Gastroesophageal sphincter (tissue), 4 donors: ENCODE data around the gene CFAP107. TPM values are rescaled to one million over a fixed set of nuclear protein-coding genes. Genes with fewer than 3 reads are reported as not detected.
A peak's percentile ranks its signal among the peaks of the same experiment; 100 is the strongest.
"Not testable (repeated sequence)": the region's sequence is repeated elsewhere in the genome, so short reads cannot be mapped to it uniquely, and the experiment has no call there.

Experiments
- ATAC-seq: fragments of 150-250 bp; one replicate; pipeline ENCODE4 v1.9.1; 2016; ENCODE audit warnings: mild to moderate bottlenecking, moderate library complexity
- H3K27ac ChIP-seq, 4 donors: fragments of 200-600 bp; sonication (generic) in 3 of 4; 1 replicate in 3 of 4; 2 replicates in 1 of 4; pipeline ENCODE4 v1.5.1; 2016 to 2019
- H3K27me3 ChIP-seq: fragments of 200-600 bp; sonication (generic); one replicate; pipeline ENCODE4 v1.5.1; 2019
- H3K36me3 ChIP-seq, 2 donors: fragments of 200-600 bp; sonication (generic); one replicate each; pipeline ENCODE4 v1.5.1; 2019; ENCODE audit warnings: control low read depth in 1 of 2
- H3K4me1 ChIP-seq, 3 donors: fragments of 200-600 bp; sonication (generic); 1 replicate in 2 of 3; 2 replicates in 1 of 3; pipeline ENCODE4 v1.5.1; 2016 to 2019; ENCODE audit warnings: control low read depth in 2 of 3
- H3K4me3 ChIP-seq, 2 donors: fragments of 200-600 bp; sonication (generic); one replicate each; pipeline ENCODE4 v1.5.1; 2019; ENCODE audit warnings: mild to moderate bottlenecking in 1 of 2, moderate library complexity in 1 of 2
- H3K9me3 ChIP-seq, 3 donors: fragments of 200-600 bp; sonication (generic); one replicate each; pipeline ENCODE4 v1.5.1; 2017 to 2019; ENCODE audit warnings: control low read depth in 2 of 3
- CTCF ChIP-seq, 4 experiments: fragments of 200-600 bp in 2 of 4; fragments of 450-650 bp in 2 of 4; sonication (generic) in 1 of 4; IDR thresholded peaks; one replicate each; pipeline ENCODE4 v1.5.1; 2017 to 2019; ENCODE audit warnings: antibody characterized with exemption in 4 of 4, mild to moderate bottlenecking in 2 of 4, moderate library complexity in 2 of 4
- EP300 ChIP-seq: sonication (generic); formaldehyde crosslinking; IDR thresholded peaks from one replicate; pipeline ENCODE4 v1.6.1; 2017; ENCODE audit warnings: antibody characterized with exemption, mild to moderate bottlenecking
- POLR2A ChIP-seq, 2 donors: fragments of 450-650 bp; IDR thresholded peaks; one replicate each; pipeline ENCODE4 v1.6.1; 2017; ENCODE audit warnings: antibody characterized with exemption in 2 of 2, mild to moderate bottlenecking in 2 of 2, moderate library complexity in 1 of 2
- POLR2AphosphoS5 ChIP-seq: sonication (generic); formaldehyde crosslinking; IDR thresholded peaks from one replicate; pipeline ENCODE4 v1.6.1; 2017; ENCODE audit warnings: antibody characterized with exemption
- WGBS, 2 donors: methylation state at CpG; one replicate each; pipeline ENCODE4 v1.1.5; 2018; ENCODE audit warnings: low coverage in 1 of 2; 5-methylcytosine and 5-hydroxymethylcytosine counted together
- total RNA-seq, 4 donors: library from RNA; depleted of rRNA; stranded (reverse); fragments of >200 nt; gene quantifications; one replicate each; pipeline ENCODE4 v1.1.0, GENCODE V29; 2016

The CFAP107 gene
- total RNA-seq, 4 donors from 2014 or later: not detected

GRCh38 chr1:12712929-12713328 is 33.1 kb upstream of the CFAP107 start:
- TF ChIP-seq POLR2AphosphoS5 (no peak), EP300 (no peak), CTCF (IDR thresholded peaks at IDR 0.05) (no peak), POLR2A (IDR thresholded peaks at IDR 0.05) (no peak)
- WGBS, 2 donors: 100% methylated on average over 1 to 4 of the region's 8 CpGs
- ATAC-seq: no peak
- Histone ChIP-seq H3K27me3 (peaks cover 10% of the 10 kb centered on the region), H3K27ac (no peak overlapping the region), H3K36me3 (no peaks in the 10 kb centered on the region), H3K4me1 (no peaks in the 10 kb centered on the region), H3K9me3 (no peaks in the 10 kb centered on the region), H3K4me3 (no peak overlapping the region)

GRCh38 chr1:12713651-12714050 is 32.3 kb upstream of the CFAP107 start:
- not testable (repeated sequence) for ATAC-seq, H3K4me3 ChIP-seq, H3K4me1 ChIP-seq, H3K27me3 ChIP-seq, H3K27ac ChIP-seq, H3K36me3 ChIP-seq, H3K9me3 ChIP-seq
- WGBS, 2 donors: 77 to 100% methylated on average over 1 to 5 of the region's 5 CpGs

- Histone ChIP-seq H3K27ac (no peak overlapping the region), H3K27me3 (peaks cover 17% of the 10 kb centered on the region), H3K9me3 (no peaks in the 10 kb centered on the region), H3K4me3 (no peak overlapping the region), H3K36me3 (no peaks in the 10 kb centered on the region), H3K4me1 (no peaks in the 10 kb centered on the region)
- ATAC-seq: peak; percentile 51
- TF ChIP-seq CTCF (IDR thresholded peaks at IDR 0.05): no peak
- TF ChIP-seq POLR2AphosphoS5: no peak
- no peak for TF ChIP-seq EP300
- no peak for TF ChIP-seq POLR2A (IDR thresholded peaks at IDR 0.05)
- WGBS, 2 donors: 56 to 83% methylated on average over 2 of the region's 3 CpGs
These were observed 31.1 kb upstream of the CFAP107 start for GRCh38 chr1:12714710-12715475.

- no peaks in the 10 kb centered on the region for H3K4me1 ChIP-seq
- H3K4me3 ChIP-seq: no peak within 1 kb of the TSS
- TF ChIP-seq EP300 (no peak), POLR2AphosphoS5 (no peak), POLR2A (IDR thresholded peaks at IDR 0.05) (no peak), CTCF (IDR thresholded peaks at IDR 0.05) (no peak)
- no peak within 1 kb of the TSS for H3K27ac ChIP-seq
- H3K27me3 ChIP-seq: peaks cover 24% of the 10 kb centered on the region
- 60 to 73% methylated on average over 1 to 3 of the region's 8 CpGs for WGBS, 2 donors
- ATAC-seq: no peak
- no peaks in the 10 kb centered on the region for H3K36me3 ChIP-seq
- no peaks in the 10 kb centered on the region for H3K9me3 ChIP-seq
These were observed 30.0 kb upstream of the CFAP107 start, which contains the start of gene AADACL3 for GRCh38 chr1:12715896-12716437. AADACL3 (plus strand) TSS chr1:12716110; CDS start chr1:12716177, 67 bp downstream.

GRCh38 chr1:12717301-12717838 is 28.6 kb upstream of the CFAP107 start:
- no peaks in the 10 kb centered on the region for H3K36me3 ChIP-seq
- no peak overlapping the region for H3K27ac ChIP-seq
- ATAC-seq: no peak
- no peak for TF ChIP-seq POLR2A (IDR thresholded peaks at IDR 0.05)
- TF ChIP-seq POLR2AphosphoS5: no peak
- TF ChIP-seq EP300: no peak
- TF ChIP-seq CTCF (IDR thresholded peaks at IDR 0.05): no peak
- no peaks in the 10 kb centered on the region for H3K4me1 ChIP-seq
- WGBS, 2 donors: 78 to 86% methylated on average over 1 to 6 of the region's 7 CpGs
- H3K27me3 ChIP-seq: peaks cover 35% of the 10 kb centered on the region
- H3K4me3 ChIP-seq: no peak overlapping the region
- no peaks in the 10 kb centered on the region for H3K9me3 ChIP-seq
